ENCODE measurements around the gene MT1G. TPM values are rescaled to one million over a fixed set of nuclear protein-coding genes. Genes with fewer than 3 reads are reported as not detected.

Gene MT1G
- total and polyA plus RNA-seq, 2 experiments from 2014 or later = 184 to 1,014 TPM

DNA sequence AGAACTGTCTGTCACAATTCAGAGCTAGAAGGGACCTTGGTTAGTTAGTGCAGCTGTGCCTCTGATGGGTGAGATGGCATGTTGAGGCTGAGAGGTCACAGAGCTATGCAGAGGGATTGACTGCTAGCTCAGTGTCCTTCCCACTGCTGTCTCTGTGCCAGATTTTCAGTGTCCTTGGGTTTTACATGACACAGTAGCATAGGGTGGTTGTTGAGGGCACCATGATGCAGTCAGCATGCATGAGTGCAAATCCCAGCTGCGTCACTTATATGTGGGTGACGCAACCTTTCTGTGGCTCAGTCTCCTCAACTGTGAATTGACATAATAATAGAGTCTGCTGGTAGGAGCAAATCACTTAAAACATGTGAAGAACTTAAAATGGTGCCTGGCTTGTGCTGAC, 26.7 kb downstream of the MT1G start (continued):
- TF ChIP-seq, protein P1, sequence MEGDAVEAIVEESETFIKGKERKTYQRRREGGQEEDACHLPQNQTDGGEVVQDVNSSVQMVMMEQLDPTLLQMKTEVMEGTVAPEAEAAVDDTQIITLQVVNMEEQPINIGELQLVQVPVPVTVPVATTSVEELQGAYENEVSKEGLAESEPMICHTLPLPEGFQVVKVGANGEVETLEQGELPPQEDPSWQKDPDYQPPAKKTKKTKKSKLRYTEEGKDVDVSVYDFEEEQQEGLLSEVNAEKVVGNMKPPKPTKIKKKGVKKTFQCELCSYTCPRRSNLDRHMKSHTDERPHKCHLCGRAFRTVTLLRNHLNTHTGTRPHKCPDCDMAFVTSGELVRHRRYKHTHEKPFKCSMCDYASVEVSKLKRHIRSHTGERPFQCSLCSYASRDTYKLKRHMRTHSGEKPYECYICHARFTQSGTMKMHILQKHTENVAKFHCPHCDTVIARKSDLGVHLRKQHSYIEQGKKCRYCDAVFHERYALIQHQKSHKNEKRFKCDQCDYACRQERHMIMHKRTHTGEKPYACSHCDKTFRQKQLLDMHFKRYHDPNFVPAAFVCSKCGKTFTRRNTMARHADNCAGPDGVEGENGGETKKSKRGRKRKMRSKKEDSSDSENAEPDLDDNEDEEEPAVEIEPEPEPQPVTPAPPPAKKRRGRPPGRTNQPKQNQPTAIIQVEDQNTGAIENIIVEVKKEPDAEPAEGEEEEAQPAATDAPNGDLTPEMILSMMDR (conservative IDR thresholded peaks at IDR 0.05; ENCODE audit: low read depth in 2 of 2) = no peak
- no peak for TF ChIP-seq STAT1 (IDR thresholded peaks at IDR 0.05; ENCODE audit: unreplicated experiment)
- no peak for TF ChIP-seq CREB1 (CRISPR knock-in tag; IDR thresholded peaks at IDR 0.05; ENCODE audit: low read depth)
- no peak for TF ChIP-seq POLR2AphosphoS5 (IDR thresholded peaks at IDR 0.05; ENCODE audit: low read depth)

DNA sequence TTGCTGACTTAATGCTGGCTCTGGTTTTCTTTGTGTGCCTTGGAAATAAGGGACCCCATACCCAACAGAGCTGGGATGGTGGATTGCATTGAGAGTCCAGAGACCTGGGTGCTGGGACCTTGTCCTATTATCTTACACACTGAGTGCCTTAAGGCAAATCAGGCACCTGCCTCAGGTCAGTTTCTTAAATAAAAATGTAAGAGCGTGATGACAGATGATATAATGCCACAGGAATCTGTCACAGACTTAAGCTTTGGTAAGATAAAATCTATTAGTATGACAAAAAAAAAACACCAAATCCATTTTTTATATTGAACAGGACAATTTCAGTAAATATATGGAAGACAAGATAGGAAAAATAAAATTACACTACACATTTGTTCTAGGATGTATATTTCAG, 27.8 kb downstream of the MT1G start:
- ATAC-seq (no peak), DNase-seq (ENCODE audit: low spot score) (no peak)
- Histone ChIP-seq H3K9me2 (ENCODE audit: insufficient read depth) (no peaks in the 10 kb centered on the region), H3K27ac (ENCODE audit: low read depth) (no peak overlapping the region), H2AFZ (no peak overlapping the region), H3K4me2 (no peak overlapping the region), H3K27me3 (ENCODE audit: insufficient read depth) (peaks cover 100% of the 10 kb centered on the region), H4K20me1 (replicated peaks; ENCODE audit: insufficient read depth) (no peaks in the 10 kb centered on the region; the same call in 1 of the 2 replicates), H3K4me3 (no peak overlapping the region), H3K79me2 (replicated peaks; ENCODE audit: insufficient read depth) (no peaks in the 10 kb centered on the region), H3K4me1 (ENCODE audit: insufficient read depth) (peaks cover 17% of the 10 kb centered on the region; the same call in 1 of the 2 replicates), H3K36me3 (ENCODE audit: insufficient read depth) (no peaks in the 10 kb centered on the region; the same call in 1 of the 2 replicates), H3F3A (replicated peaks; ENCODE audit: low read depth) (peaks cover 13% of the 10 kb centered on the region; the same call in 1 of the 2 replicates)
- Mint-ChIP-seq H3K27me3 (ENCODE audit: insufficient read depth, low read depth, poor library complexity) (peaks cover 99% of the 10 kb centered on the region), H3K9me3 (no peaks in the 10 kb centered on the region; the same call in 2 of the 3 replicates), H3K36me3 (ENCODE audit: low read depth) (no peaks in the 10 kb centered on the region; the same call in 2 of the 3 replicates), H3K4me3 (no peak overlapping the region), H3K27ac (no peak overlapping the region), H3K4me1 (peaks cover 43% of the 10 kb centered on the region)
- no peak for TF ChIP-seq CREB1 (CRISPR knock-in tag; IDR thresholded peaks at IDR 0.05; ENCODE audit: low read depth)
- TF ChIP-seq EZH2phosphoT487 (IDR thresholded peaks at IDR 0.05; ENCODE audit: unreplicated experiment) = no peak
- TF ChIP-seq NANOG (IDR thresholded peaks at IDR 0.05; ENCODE audit: borderline replicate concordance) = no peak
- TF ChIP-seq, protein P2, sequence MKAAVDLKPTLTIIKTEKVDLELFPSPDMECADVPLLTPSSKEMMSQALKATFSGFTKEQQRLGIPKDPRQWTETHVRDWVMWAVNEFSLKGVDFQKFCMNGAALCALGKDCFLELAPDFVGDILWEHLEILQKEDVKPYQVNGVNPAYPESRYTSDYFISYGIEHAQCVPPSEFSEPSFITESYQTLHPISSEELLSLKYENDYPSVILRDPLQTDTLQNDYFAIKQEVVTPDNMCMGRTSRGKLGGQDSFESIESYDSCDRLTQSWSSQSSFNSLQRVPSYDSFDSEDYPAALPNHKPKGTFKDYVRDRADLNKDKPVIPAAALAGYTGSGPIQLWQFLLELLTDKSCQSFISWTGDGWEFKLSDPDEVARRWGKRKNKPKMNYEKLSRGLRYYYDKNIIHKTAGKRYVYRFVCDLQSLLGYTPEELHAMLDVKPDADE (IDR thresholded peaks at IDR 0.05) = no peak
- TF ChIP-seq, protein P3, sequence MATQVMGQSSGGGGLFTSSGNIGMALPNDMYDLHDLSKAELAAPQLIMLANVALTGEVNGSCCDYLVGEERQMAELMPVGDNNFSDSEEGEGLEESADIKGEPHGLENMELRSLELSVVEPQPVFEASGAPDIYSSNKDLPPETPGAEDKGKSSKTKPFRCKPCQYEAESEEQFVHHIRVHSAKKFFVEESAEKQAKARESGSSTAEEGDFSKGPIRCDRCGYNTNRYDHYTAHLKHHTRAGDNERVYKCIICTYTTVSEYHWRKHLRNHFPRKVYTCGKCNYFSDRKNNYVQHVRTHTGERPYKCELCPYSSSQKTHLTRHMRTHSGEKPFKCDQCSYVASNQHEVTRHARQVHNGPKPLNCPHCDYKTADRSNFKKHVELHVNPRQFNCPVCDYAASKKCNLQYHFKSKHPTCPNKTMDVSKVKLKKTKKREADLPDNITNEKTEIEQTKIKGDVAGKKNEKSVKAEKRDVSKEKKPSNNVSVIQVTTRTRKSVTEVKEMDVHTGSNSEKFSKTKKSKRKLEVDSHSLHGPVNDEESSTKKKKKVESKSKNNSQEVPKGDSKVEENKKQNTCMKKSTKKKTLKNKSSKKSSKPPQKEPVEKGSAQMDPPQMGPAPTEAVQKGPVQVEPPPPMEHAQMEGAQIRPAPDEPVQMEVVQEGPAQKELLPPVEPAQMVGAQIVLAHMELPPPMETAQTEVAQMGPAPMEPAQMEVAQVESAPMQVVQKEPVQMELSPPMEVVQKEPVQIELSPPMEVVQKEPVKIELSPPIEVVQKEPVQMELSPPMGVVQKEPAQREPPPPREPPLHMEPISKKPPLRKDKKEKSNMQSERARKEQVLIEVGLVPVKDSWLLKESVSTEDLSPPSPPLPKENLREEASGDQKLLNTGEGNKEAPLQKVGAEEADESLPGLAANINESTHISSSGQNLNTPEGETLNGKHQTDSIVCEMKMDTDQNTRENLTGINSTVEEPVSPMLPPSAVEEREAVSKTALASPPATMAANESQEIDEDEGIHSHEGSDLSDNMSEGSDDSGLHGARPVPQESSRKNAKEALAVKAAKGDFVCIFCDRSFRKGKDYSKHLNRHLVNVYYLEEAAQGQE (IDR thresholded peaks at IDR 0.05; ENCODE audit: unreplicated experiment) = no peak
- TF ChIP-seq JUNB (IDR thresholded peaks at IDR 0.05; ENCODE audit: unreplicated experiment) = no peak
- no peak for TF ChIP-seq POLR2AphosphoS5 (IDR thresholded peaks at IDR 0.05; ENCODE audit: low read depth)
- TF ChIP-seq, protein P1 (conservative IDR thresholded peaks at IDR 0.05; ENCODE audit: low read depth in 2 of 2) = no peak
- no peak for TF ChIP-seq ZNF331 (CRISPR knock-in tag; IDR thresholded peaks at IDR 0.05; ENCODE audit: low read depth)

Data from GM23338 (cell line).